ENCODE measurements around the gene CCNF.

The CCNF gene

DNA sequence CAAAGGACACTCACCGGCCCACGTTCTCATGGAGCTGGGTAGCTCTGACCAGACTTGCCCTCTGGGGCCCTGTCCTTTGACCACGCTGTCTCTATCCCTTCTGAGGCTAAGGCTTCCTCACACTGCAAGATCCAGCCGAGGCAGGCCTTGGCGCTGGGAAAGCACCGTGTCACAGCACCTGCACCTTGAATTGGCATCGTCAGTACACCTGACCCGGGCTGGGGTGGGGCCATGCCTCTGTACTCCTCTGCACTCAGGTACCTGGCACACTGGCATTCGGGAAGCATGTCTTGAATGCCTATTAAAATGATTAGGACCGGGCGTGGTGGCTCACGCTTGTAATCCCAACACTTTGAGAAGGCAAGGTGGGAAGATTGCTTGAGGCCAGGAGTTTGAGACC, 51.7 kb downstream of the CCNF start:
- DNase-seq (ENCODE audit: low spot score in 2 of 2), result no peak
- no peaks in the 10 kb centered on the region for H3K9me3 Mint-ChIP-seq

DNA sequence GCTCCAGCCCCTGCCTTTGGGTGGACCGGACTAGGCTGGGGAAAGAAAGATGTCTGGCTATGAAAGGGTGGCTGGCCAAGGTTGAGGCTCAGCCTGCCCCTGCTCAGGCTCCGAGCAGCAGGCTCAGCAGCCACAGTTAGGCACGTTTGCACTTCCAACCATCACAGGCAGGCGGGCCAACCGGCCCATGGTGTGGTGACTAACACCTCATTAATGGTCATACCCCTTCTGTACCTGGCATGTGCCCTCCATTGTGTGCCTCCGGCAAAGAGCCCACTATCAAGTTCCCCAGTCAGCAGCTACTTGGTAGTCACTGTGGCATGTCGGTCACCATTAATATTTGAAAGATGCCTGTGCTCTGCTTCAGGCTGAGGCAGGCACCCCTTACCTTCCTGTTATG, 52.4 kb downstream of the CCNF start:
- no peak for ATAC-seq
- peaks cover 13% of the 10 kb centered on the region for H3K36me3 Mint-ChIP-seq
- no peaks in the 10 kb centered on the region for H3K9me3 Mint-ChIP-seq
- no peak for DNase-seq (ENCODE audit: low spot score in 2 of 2)
- peak overlapping the region; percentile 82 for H3K27ac Mint-ChIP-seq
- H3K4me3 Mint-ChIP-seq, result no peak overlapping the region
- H3K4me1 Mint-ChIP-seq, result peaks cover 51% of the 10 kb centered on the region

More for the DNA sequence above, 51.7 kb downstream of the CCNF start:
- Mint-ChIP-seq H3K4me3 (no peak overlapping the region), H3K36me3 (peaks cover 13% of the 10 kb centered on the region), H3K27ac (peak overlapping the region; percentile 12), H3K4me1 (peaks cover 53% of the 10 kb centered on the region)
- no peak for ATAC-seq

DNA sequence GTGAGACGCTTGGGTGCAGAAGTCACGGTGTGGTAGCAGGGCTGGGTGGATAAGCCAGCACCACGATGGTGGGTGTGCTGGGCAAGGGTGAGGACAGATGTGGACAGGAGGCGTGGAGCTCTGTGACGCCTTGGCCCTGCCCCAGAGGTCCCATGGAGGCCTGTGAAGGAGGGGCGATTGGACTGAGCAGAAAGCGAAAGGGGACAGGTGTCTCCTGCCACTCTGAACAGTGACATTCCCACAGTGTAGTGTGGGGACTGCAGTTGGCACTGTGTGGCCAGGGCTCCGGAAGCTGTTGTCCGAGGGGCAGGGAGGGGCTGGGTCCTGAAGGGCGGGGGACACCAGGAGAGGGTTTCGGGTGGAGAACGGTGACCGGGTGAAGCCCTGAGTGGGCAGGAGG, 53.0 kb downstream of the CCNF start:
- Mint-ChIP-seq H3K9me3 (no peaks in the 10 kb centered on the region), H3K36me3 (peaks cover 13% of the 10 kb centered on the region), H3K4me1 (peaks cover 52% of the 10 kb centered on the region), H3K27ac (peak overlapping the region; percentile 82), H3K4me3 (no peak overlapping the region)
- no peak for ATAC-seq
- no peak for DNase-seq (ENCODE audit: low spot score in 2 of 2)

DNA sequence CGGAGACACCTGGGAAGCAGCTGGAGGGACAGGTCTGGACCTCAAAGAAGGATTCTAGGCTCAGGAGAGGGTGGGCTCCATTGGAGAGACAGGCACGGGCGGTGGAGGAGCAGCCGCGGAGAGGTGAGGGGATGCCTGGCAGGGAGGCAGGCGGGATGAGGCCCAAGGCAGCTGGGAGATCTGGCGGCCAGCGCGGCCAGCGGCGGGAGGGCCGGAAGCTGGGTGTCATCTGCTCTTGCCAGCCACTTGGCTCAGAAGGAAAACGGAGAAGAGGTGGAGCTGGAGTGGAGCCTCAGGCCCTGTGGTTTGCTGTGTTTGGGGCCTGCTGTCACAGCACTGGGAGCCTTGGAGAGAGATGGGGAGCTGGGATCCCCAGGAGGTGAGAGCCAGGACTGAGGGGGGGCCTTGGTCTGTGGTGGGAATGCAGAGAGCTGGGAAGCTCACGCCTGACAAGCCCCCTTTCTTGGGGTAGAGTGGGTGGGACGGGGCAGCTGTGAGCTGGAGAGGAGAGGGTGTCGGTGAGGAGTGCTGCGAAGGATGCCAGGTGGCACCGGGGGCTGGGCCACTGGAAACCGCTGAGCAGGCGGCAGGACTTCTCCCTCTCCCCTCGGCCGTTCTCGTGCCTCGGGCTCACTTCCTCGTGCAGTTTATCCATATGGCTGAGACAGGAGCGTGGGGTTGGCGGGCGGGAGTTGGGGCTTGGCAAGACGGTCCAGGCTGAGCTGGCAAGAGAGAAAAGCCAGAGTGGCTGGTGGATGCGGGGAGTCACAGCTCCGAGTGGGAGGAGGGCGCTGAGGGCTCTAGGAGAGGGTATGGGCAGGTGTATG, 53.7 kb downstream of the CCNF start:
- no peaks in the 10 kb centered on the region for H3K9me3 Mint-ChIP-seq
- H3K27ac Mint-ChIP-seq, result peak overlapping the region; percentile 82
- no peak overlapping the region for H3K4me3 Mint-ChIP-seq
- peaks cover 51% of the 10 kb centered on the region for H3K4me1 Mint-ChIP-seq
- H3K36me3 Mint-ChIP-seq, result peaks cover 7% of the 10 kb centered on the region
- DNase-seq (ENCODE audit: low spot score in 2 of 2), result no peak
- no peak for ATAC-seq

DNA sequence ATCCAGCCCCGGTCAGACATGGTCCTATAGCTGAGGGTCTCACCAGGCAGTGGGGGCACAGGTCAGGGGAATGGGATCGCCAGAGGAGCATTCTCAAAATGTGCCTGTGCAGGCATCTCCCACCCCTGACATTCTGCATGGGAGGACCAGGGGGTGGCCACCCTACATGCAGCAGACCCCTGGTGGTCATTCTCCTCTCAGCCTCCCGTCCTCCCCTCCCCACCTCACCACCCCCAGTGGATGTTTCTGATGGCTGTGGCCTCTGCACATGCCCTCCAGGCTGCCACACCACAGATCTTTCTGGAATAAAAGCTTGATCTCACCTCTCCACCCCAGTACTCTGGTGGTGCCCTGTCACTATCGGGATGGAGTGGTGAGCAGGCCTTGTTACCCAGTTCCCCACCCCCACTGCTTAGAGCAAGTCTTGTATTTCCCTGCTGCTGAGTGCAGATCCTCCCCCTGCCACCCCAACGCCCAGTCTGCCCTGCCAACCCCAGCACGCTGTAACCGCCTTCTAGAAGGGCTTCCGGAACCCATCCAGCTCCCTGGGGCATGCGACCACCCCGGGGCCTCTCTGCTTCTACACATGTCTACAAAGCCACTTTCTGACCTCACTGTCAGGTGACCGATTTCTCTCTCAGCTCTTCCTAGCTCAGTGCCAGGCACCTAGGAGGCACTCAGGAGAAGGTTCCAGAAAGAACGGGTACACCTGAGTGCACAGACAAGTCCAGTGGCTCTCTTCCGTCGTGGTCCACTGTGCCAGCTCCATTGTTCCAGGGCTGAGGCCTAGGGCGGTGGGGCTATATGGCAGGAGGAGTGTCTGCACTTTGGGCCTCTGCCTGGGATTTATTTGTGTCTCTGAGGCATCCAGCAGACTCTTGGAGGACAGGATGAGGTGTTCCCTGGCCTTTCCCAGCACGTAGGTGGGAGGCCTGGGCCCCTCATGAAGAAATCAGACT, 55.0 kb downstream of the CCNF start:
- no peak for DNase-seq (ENCODE audit: low spot score in 2 of 2)
- H3K27ac Mint-ChIP-seq, result peak overlapping the region; percentile 82
- H3K4me1 Mint-ChIP-seq, result peaks cover 50% of the 10 kb centered on the region
- H3K4me3 Mint-ChIP-seq, result no peak overlapping the region
- no peaks in the 10 kb centered on the region for H3K9me3 Mint-ChIP-seq
- no peaks in the 10 kb centered on the region for H3K36me3 Mint-ChIP-seq
- ATAC-seq, result no peak

DNA sequence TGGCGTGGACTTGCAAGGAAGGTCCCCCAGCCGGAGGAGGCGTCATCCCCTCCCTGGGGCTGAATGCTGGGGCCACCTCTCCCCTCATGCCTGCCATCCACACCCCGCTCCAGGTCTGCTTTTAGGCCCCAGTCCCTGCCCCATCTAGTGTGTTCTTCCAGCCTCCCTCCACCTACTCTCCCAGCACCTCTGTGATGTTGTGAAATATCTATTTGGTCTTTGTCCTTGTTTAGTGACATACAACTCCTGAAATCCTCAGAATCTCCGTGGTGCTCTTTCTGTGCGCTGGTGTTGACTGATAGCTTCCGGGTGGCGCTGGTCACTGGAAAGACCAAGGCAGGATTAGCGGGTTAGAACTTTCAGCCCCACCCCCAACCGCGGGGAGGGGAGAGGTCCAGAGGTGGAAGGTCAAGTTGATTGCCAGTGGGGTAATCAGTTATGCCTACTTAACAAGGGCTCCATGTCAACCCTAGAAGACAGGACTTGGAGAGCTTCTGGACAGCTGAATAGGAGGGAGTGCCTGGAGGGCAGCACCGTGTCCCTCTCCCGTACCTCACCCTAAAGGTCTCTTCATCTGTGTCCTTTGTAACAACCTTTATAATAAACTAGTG, 55.8 kb downstream of the CCNF start:
- Mint-ChIP-seq H3K27ac (peak overlapping the region; percentile 82), H3K9me3 (no peaks in the 10 kb centered on the region), H3K4me1 (peaks cover 50% of the 10 kb centered on the region), H3K36me3 (no peaks in the 10 kb centered on the region), H3K4me3 (no peak overlapping the region)
- no peak for ATAC-seq
- no peak for DNase-seq (ENCODE audit: low spot score in 2 of 2)

DNA sequence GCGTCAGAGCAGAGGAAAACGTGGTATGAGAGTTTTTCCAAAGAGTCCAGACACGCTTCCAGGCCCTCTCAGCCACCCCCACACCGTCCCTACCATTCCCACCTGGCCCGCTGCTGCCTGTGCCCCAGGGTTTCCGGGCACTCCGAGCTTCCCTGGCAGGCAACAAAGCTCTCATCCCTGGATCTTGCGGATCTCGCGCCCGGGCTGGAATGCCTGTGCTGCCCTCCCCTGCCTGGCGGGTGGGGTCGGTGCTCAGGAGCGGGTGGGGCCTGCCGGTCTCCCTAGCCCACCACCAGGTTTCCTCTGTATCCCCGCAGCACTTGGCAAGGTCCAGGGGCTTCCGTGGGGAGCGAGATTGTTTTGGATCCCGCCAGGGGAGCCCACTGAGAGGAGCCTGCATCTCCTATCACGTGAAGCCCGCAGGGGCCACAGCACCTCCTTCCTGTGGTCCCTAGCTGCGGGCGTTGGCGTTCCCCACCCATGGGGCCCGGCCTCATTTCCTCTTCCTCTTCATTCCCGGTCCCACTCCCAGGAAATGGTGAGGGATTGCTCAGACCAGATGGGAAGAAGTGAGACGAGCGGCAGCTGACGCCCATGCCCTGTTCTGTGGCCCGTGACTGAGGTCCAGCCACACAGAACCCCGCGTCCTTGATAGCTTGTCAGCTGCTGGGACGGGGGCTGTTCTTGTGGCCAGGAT, 56.7 kb downstream of the CCNF start:
- no peak for ATAC-seq
- Mint-ChIP-seq H3K27ac (peak overlapping the region; percentile 93), H3K36me3 (no peaks in the 10 kb centered on the region), H3K4me3 (no peak overlapping the region), H3K4me1 (peaks cover 50% of the 10 kb centered on the region), H3K9me3 (no peaks in the 10 kb centered on the region)
- DNase-seq (ENCODE audit: low spot score in 2 of 2), result no peak

DNA sequence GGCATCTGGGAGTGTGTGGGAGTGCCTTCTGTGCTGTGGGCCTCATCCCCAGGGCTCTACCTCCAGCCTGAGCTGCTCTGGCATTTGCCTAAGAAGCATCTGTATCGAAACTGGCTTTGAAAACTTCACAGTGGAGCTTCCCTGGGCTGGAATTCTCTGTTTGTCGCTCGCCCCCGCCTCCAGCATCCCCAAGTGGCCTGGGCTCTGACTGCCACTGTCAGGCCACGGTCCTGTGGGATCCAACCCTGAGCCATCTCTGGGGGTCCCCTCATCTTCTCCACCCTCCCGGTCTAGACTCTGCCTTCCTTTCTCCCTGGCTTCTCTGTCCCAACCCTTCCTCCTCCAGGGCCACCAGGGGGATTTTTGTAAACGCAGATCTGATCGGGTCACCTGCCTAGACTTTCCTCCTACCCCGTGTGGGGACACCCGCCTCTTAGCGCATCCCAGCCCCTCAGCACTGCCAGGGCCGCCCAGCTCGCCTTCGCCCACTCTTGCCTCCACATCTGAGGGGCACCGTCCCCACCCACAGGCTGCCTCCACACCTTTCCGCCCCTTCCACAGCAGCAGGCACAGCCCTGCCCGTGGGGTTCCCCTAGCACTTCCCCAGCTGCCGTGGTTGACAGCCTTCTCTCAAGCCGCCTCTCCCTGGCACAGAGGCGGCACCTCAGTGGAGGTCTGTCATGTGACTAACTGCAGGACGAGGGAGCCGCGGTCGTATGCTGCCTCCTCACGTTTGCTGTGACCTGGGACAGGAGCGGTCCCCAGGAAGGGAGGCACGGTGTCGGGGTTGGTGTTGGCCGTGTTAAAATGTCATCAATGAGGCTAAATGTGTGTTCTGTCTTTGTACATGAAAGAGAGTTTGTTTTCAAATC, 57.6 kb downstream of the CCNF start:
- H3K4me1 Mint-ChIP-seq, result peaks cover 49% of the 10 kb centered on the region
- ATAC-seq, result peak; percentile 94
- H3K4me3 Mint-ChIP-seq, result peak overlapping the region; percentile 64
- no peaks in the 10 kb centered on the region for H3K36me3 Mint-ChIP-seq
- H3K27ac Mint-ChIP-seq, result peak overlapping the region; percentile 93
- no peaks in the 10 kb centered on the region for H3K9me3 Mint-ChIP-seq
- DNase-seq (ENCODE audit: low spot score in 2 of 2), result peak; percentile 50 to 69

DNA sequence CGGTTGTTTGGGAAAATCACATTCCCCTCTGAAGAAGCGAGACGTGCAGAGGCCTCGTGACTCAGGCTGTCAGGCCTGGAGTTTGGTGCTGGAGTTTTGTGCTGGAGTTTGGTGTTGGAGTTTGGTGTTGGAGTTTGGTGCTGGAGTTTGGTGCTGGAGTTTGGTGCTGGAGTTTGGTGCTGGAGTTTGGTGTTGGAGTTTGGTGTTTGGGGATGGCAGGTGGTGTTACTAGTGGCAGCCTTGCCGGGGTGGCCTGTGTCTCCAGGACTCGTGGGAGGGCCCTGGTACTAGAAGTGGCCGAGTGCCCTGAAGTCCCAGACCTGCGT, 58.2 kb downstream of the CCNF start:
- peak overlapping the region; percentile 64 for H3K4me3 Mint-ChIP-seq
- no peaks in the 10 kb centered on the region for H3K36me3 Mint-ChIP-seq
- peak overlapping the region; percentile 93 for H3K27ac Mint-ChIP-seq
- H3K4me1 Mint-ChIP-seq, result peaks cover 43% of the 10 kb centered on the region
- no peak for DNase-seq (ENCODE audit: low spot score in 2 of 2)
- H3K9me3 Mint-ChIP-seq, result no peaks in the 10 kb centered on the region
- ATAC-seq, result no peak

DNA sequence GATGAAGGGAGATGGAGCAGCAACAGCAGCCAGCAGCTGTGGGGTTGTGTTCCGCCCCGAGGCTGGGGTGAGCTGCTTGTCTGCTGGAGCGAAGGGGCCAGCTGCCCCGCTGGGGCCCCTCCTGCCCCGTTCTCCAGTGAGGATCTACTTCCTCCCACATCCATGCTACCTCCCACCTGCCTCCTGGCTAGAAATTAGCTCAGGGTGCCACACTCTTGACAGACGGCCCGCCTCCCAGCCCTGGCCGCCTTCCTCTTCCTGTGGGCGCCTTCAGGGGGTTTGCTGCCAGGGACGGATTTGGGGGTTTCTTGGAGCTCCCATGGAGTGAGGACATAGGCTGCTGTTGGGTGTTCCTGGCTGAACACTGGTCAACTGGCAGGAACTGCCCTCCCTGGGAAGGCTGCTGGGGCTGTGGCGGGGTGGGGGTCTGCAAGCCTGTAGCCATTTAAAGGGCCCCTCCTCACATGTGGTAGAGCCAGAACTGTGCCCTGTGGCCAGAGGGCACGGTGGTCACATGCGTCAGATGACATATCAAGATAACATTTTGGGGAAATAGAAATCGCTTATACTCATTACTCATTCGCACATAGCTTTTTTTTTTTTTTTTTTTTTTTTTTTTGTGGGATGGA, 58.8 kb downstream of the CCNF start:
- DNase-seq (ENCODE audit: low spot score in 2 of 2), result no peak
- no peaks in the 10 kb centered on the region for H3K9me3 Mint-ChIP-seq
- H3K4me3 Mint-ChIP-seq, result peak overlapping the region; percentile 64
- no peaks in the 10 kb centered on the region for H3K36me3 Mint-ChIP-seq
- no peak for ATAC-seq
- peaks cover 39% of the 10 kb centered on the region for H3K4me1 Mint-ChIP-seq
- no peak overlapping the region for H3K27ac Mint-ChIP-seq

DNA sequence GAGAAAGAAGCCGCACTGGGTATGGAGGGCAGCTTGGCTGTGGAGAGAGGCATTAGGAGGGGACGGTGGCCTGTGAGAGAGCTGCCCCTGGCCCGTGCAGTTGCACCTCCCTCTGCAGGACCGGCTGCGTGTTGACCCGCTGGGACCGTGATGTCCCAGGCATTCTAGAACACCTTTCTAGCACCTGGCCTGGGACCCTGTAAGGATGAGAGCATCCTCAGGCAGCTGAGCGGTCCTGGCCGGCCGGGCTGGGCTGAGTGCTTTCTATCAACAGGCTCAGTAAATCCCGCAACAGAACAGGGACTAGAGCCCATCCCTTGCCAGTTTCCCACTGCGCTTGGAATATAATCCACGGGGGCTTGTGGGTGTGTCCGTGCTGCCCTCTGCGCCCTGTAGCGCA, 60.3 kb downstream of the CCNF start:
- H3K4me1 Mint-ChIP-seq, result peaks cover 24% of the 10 kb centered on the region
- ATAC-seq (no peak), DNase-seq (ENCODE audit: low spot score in 2 of 2) (no peak)
- H3K9me3 Mint-ChIP-seq, result no peaks in the 10 kb centered on the region
- H3K27ac Mint-ChIP-seq, result no peak overlapping the region
- no peak overlapping the region for H3K4me3 Mint-ChIP-seq
- no peaks in the 10 kb centered on the region for H3K36me3 Mint-ChIP-seq

DNA sequence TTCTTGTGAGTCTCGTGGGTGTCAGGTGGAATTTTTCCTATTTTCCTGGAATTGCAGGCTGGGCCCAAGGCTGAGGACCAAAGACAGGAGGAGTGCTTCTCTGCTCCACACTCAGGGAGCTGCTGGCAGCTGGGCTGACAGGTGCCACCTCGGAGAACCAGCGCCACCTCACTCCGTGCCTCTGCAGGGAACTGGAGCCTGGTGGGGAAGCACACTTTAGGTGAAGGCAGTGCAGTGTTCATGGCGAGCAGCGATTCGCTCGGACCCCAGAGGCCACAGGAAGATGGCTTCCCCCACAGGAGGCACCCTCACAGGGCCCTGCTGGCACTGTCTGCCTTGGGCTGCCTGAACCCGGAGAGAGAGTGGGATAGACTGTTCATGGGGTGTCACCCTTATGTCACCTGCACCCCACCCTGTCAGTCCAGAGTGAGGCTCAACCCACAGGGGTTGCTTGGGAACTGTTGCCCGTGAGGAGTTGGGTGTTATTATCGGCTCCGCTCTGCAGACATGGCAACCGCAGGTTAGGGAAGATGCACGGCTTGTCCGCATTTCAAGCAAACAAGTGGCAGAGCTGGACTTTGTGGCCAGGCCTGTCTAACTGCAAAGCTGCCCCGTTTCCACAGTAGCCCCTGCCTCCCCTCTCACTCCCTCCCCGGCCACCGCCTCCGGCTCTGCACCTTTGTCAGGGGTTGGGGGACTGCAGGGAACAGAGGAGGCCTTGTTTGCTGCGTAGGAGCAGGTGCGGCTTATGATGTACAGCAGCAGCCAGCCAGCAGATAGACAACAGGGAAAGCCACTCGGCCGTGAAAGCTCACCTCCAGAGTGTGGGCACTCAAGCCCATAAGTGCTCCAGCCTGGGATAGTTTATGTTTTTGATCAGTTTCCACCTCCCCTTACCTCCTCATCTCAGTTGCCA, 61.2 kb downstream of the CCNF start:
- Mint-ChIP-seq H3K27ac (no peak overlapping the region), H3K4me3 (no peak overlapping the region), H3K36me3 (no peaks in the 10 kb centered on the region), H3K9me3 (no peaks in the 10 kb centered on the region), H3K4me1 (peaks cover 17% of the 10 kb centered on the region)
- ATAC-seq (no peak), DNase-seq (ENCODE audit: low spot score in 2 of 2) (no peak)

DNA sequence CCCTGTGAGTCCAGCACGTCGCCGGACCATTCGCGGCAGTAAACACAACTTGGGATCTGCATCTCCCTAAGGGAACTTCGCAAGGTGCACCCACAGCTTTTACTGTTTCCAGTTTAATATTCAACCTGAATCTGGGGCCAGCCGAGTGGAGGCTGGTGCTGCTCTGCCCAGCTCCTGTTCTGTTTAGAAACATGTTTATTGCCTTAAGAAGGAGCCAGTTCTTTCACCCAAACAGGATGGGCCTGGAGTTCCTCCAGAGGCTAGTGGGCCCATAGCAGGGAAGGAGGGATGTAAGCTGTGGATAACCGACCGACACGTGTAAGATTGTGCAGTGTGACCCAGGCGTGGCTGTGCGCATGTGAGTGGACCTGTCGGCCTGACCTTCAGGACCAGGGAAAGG, 63.0 kb downstream of the CCNF start:
- ATAC-seq, result no peak
- no peak for DNase-seq (ENCODE audit: low spot score in 2 of 2)
- Mint-ChIP-seq H3K9me3 (no peaks in the 10 kb centered on the region), H3K27ac (no peak overlapping the region), H3K4me1 (peaks cover 5% of the 10 kb centered on the region), H3K4me3 (no peak overlapping the region), H3K36me3 (peaks cover under 1% of the 10 kb centered on the region)
